T-helper 2 cell treated with Interferon-gamma antibody and Interleukin-4, amounts not matched to agents 100 ng/mL and 5 ng/mL, for 36 hours (primary cell): Measurements from ENCODE around the gene ERCC1. TPM values are rescaled to one million over a fixed set of nuclear protein-coding genes. Genes with fewer than 3 reads are reported as not detected.

ENCODE experiments used
- intact Hi-C: fragments of 100-400 bp; cut with micrococcal nuclease; formaldehyde crosslinking; loops from one replicate; pipeline ENCODE4 v1.15.1; 2023
- total RNA-seq: library from RNA; stranded (reverse); gene quantifications from 2 replicates; pipeline ENCODE4 v1.2.3, GENCODE V29; 2022

The ERCC1 gene
- total RNA-seq, 1 donor from 2014 or later: 88.8 TPM

DNA sequence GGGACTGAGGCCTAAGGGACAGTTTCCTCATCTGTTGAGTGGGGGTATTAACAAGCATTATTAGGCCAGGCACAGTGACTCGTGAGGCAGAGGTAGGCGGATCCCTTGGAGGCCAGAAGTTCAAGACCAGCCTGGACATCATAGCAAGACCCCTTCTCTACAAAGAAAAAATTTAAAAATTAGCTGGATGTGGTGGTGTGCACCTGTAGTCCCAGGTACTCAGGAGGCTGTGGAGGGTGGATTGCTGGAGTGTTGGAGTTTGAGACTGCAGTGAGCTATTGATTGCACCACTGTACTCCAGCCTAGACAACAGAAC lies 32.7 kb upstream of the ERCC1 start:
- intact Hi-C loops: no loop called here

GRCh38 chr19:45455707-45456499 lies 32.2 kb upstream of the ERCC1 start:
- intact Hi-C loops: no loop called here

DNA sequence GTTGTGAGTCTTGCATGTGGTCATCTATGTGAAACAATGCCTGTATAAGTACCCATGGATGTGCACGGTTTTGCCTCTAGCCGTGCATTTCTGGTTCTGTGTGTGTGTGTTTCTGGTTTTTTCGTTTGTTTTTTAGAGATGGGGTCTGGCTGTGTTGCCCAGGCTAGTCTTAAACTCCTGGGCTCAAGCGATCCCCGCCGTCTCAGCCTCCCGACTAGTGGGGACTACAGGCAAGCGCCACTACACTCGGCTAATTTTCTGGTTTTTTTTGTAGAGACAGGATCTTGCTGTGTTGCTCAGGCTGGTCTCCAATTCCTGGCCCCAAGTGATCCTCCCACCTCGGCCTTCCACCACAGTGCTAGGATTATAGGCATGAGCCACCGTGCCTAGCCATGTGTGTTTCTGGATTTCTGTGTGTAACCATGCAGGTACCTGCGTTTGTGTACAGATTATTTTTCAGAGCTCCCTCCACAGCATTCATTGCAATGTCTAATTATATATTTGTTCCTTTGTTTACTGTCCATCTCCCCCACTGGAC lies 28.2 kb upstream of the ERCC1 start:
- intact Hi-C loops: loop anchor here (1.0 kb wide), 1 partner anchor 15 kb away; the partner anchor contains the start of gene FOSB

DNA sequence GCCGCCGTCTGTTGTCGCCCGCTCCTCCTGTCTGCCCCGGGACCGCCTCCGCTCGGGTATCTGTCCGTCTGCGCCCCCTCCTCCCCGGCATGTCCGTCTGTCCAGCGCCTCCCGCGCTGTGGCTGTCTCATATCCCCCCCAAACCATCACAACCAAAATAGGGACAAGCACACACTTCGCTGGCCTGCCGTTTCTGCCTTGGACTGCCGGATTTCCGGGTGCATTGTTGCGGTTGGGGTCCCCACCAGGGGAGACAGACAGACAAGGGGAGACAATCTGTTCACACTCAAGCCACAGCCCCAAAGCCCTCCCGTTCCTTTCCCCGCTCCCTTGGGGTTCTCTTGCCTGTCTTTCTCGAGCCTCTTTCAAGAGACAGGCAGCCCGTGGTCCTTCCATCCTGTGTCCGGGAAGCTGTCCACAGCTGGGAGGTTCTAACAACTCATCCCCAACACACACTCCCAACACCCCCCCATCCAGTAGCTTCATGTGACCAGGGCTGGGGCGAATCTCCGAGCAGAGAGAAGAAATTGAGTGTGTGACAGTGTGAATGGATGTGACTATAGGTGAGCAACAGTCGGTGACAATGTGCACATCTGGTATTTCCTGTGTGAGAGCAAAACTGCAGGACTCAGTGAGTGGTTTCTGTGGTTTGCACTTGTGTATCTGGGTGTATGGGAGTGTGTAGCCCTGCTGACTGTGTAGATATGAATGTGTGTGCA lies 27.6 kb upstream of the ERCC1 start:
- intact Hi-C loops: loop anchor here (1.0 kb wide), 1 partner anchor 16 kb away; the partner anchor contains the start of gene FOSB

- intact Hi-C loops: loop anchor here (1.0 kb wide), 1 partner anchor 28 kb away; no protein-coding TSS in a partner anchor
These were observed 26.3 kb upstream of the ERCC1 start for GRCh38 chr19:45450012-45450333.

DNA sequence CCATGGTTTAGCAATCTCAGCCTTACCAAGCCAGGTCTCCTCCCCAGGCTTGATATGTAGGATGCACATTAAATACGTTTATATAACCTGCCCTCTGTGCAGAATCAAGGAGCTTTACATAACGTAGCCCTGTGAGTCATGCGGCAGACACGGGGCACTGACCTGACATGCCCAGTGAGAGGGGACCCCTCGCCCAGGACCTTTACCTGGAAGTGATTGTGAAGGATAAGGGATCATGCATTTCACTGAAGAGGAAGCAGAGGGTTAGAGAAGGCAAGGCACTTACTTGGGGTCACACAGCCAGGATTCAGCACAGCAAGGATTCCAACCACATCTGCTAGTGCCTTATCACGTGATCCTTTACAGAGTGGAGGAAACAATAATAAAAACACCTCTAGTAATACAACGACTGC lies 25.2 kb upstream of the ERCC1 start:
- intact Hi-C loops: no loop called here

DNA sequence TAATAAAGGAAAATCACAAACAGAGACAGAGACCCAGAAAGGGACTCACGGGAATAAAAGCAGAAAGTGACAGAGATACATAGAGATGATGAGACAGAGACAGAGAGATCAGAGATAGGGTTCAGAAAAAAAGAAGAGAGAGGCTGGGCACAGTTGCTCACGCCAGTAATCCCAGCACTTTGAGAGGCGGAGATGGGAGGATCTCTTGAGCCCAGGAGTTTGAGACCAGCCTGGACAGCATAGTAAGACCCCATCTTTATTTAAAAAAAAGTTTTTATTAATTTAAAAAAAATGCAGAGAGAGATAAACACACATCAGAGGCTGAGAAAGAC lies 24.7 kb upstream of the ERCC1 start:
- intact Hi-C loops: no loop called here

GRCh38 chr19:45446944-45447343 lies 23.2 kb upstream of the ERCC1 start:
- intact Hi-C loops: no loop called here

DNA sequence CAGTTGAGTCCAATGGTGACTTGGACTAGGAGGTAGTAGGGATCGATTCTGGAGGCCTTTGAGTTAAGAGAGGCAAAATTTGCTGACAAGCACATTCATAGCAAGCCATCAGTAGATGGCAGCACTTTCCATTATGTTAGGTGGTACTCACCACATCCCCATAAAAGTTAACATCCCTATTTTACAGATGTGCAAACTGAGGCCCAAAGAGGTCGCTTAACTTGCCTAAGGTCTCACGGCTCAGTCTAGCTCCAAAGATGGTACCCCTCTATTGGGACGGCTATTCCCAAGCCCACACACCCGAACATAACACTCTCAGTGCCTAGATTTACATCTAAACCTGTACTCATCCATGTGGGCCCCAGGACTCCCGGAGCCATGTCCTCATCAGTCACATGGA lies 22.6 kb upstream of the ERCC1 start:
- intact Hi-C loops: no loop called here

- intact Hi-C loops: no loop called here
These were observed 21.4 kb upstream of the ERCC1 start for GRCh38 chr19:45445139-45445538.

DNA sequence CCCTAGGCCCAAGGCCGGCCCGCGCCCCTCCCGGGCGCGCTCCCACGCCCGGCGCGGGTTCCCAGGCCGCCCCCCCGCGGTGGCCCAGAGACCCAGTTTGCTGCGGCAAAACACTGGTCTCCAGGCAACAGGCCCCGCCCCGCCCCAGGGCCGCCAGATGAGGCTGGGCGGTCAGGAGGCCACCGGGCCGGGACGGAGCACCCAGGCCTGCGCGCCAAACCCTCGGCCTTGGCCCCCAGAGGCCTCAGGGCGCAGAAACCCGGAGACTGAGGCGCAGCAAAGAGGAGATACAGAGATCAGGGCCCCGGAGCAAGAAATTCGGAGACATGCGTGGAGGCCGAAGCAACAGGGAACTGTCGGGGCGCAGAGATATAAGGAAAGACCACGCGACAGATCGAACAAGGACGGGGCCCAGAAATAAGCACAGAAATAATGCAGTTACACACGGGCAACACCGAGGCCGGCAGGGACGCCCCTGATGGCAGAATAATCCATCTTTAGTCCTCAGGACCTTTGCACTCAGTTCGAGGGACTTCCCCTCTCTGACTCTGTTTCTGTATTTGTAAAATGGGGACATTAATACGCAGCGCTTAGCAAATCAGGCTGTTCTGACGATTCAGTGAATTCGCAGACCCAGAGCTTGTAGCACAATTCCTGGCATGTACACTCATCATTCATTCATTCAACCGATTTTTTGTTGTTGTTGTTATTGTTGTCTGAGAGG lies 20.8 kb upstream of the ERCC1 start:
- intact Hi-C loops: no loop called here

DNA sequence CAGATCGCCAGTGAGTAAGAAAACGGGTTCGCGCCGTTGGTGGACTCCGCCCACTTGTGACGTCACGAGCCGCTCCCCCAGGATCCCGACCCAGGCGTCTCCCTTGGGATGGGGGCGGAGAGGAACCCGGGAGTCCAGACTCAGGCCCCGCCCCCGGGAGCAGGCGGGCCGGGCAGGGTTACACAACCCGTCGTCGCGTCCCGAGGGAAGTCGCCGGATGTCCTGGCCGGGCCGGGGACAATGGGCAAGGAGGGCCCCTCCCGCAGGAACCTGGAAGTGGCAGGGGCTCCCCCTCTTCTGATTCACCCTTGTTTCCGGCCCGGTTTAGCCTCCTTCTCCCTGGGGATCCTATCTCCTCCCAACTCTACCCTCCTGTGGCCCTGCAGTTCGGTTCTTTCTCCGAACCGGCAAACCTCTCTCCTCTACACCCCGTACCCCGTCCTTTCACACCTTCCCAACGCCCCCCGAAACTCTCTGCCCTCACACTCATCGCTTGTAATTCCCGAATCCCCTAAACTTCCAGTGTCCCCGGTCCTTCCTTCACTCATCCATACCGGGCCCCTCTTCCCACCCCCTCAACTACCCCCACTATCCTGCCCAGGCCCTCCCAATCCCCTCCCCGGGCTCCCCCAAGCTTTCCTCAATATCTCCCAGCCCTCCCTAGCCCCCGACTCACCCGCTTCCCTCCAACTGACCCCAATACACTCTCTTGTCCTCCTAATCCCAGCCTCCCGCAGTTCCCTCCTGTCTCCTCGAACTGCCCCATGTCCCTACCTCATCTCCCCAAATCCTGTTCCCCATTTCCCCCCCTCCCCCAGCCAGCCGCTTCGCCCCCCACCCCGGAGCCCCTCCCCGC lies 20.0 kb upstream of the ERCC1 start:
- intact Hi-C loops: loop anchor here (2.0 kb wide), 1 partner anchor 199 kb away; no protein-coding TSS in a partner anchor

- intact Hi-C loops: loop anchor here (2.0 kb wide), 1 partner anchor 200 kb away; no protein-coding TSS in a partner anchor
These were observed 19.2 kb upstream of the ERCC1 start for GRCh38 chr19:45442778-45443461.

GRCh38 chr19:45442408-45442777 lies 18.7 kb upstream of the ERCC1 start:
- intact Hi-C loops: loop anchor here (2.0 kb wide), 1 partner anchor 200 kb away; no protein-coding TSS in a partner anchor

DNA sequence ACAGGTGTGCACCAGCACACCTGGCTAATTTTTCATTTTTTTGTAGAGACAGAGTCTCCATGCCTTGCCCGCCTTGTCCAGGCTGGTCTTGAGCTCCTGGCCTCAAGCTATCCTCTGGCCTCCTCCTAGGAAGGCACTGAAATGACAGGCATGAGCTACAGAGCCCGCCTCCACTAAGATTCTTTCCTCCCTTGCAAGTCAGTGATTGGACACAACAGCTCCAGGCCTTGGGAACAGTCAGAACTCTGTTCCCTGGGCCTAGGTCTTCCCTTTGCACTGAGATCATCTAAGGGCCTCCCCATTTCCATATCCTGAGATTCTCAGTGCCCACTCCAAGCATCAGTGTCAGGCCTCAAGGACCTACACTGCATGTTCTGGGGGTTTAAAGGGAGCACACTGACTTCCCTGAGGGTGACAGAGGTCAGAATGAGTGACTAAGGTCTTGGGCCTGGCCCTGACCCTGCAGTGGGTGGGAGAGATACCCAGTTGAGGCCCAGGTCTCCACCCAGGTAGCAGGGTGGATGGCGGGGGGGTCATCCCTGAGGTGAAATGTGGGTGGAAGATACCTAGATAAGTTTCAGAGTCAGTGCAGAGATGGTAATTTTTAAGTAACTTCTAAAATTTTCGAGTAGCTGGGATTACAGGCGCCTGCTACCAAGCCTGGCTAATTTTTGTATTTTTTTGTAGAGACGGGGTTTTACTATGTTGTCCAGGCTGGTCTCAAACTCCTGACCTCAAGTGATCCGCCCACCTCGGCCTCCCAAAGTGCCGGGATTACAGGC lies 17.3 kb upstream of the ERCC1 start:
- intact Hi-C loops: no loop called here

DNA sequence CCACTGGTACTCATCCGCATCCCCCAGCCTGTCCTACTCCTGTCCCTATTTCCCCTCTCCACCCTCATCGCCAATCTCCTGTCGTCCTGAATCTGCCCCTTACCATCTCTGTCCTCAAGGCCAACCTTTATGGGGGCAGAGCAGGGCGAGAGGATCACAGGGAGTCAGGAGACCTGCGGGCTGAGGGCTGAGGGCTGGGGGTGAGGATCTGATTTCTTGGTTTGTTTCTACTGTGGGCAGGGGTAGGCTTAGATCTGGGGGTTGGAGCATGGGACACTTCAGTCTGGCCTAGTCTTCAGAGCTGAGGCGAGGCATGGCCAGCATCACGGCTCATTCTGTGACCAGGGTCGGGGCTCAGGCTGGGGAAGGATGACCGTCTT lies 16.5 kb upstream of the ERCC1 start:
- intact Hi-C loops: no loop called here

DNA sequence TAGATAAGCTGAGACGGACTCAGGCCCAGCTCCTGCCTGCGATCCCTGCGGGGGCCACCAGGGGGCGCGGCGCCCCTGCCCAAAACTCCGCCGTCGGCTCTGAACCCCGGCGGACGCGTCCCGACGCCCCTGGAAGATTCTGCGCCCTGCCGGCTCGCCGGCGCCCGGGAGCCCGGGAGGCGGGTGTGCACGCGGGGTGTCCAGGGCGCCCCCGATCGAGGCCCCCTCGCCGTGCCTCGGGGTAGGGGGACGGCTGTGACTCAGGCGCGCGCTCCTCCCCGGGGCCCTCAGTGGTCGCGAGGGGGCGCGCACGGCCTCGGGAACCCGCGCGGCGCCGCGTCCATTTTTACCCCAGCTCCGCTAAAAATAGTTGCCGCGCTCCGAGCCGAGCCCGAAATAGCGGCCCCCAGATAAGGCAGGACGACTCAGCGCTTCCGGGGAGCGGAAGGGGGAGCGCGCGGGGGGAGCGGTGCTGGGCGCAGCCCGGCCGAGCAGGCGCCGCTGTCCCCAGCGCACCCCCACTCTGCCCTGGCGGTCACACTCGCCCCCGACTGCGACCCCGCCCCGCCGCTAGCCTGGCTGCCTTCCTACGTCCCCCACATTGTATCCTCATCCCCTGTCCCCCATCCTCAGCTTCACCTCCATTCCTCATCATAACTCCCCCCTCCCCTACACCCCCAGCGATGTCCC lies 16.0 kb upstream of the ERCC1 start:
- intact Hi-C loops: loop anchor here (1.0 to 10.0 kb wide), 2 partner anchors 39 to 145 kb away; partner anchors contain the start of gene OPA3

GRCh38 chr19:45439190-45439568 lies 15.5 kb upstream of the ERCC1 start:
- intact Hi-C loops: loop anchor here (1.0 to 10.0 kb wide), 2 partner anchors 39 to 146 kb away; partner anchors contain the start of gene OPA3

GRCh38 chr19:45437328-45437727 lies 13.6 kb upstream of the ERCC1 start:
- intact Hi-C loops: loop anchor here (10.0 kb wide), 1 partner anchor 147 kb away; the partner anchor contains the start of gene OPA3
